Effector memory CD4-positive, alpha-beta T cell (primary cell): ENCODE results near the gene RAN.
"Not testable (repeated sequence)": the region's sequence is repeated elsewhere in the genome, so short reads cannot be mapped to it uniquely, and the experiment has no call there.

Source experiments
- DNase-seq, 3 donors: peaks; one replicate each; pipeline ENCODE4 v3.0.0-alpha.2; 2020
- H3K27ac ChIP-seq: 2 replicates; pipeline ENCODE4 v1.7.0; 2013; ENCODE audit warnings: mild to moderate bottlenecking, low read length, moderate library complexity; ENCODE audit not compliant: insufficient read depth, poor library complexity, severe bottlenecking
- H3K27me3 ChIP-seq: replicated peaks from 2 replicates; pipeline ENCODE4 v1.7.0; 2013; ENCODE audit warnings: mild to moderate bottlenecking, low read length; ENCODE audit not compliant: insufficient read depth, control insufficient read depth, poor library complexity, severe bottlenecking
- H3K36me3 ChIP-seq: 2 replicates; pipeline ENCODE4 v1.7.0; 2013; ENCODE audit warnings: mild to moderate bottlenecking, low read length, moderate library complexity; ENCODE audit not compliant: control insufficient read depth, insufficient read depth
- H3K4me1 ChIP-seq: 2 replicates; pipeline ENCODE4 v1.7.0; 2013; ENCODE audit warnings: low read length, mild to moderate bottlenecking; ENCODE audit not compliant: control insufficient read depth, insufficient read depth, poor library complexity, severe bottlenecking
- H3K4me3 ChIP-seq: 2 replicates; pipeline ENCODE4 v1.7.0; 2013; ENCODE audit warnings: low read length, low read depth, mild to moderate bottlenecking; ENCODE audit not compliant: insufficient read depth, poor library complexity, severe bottlenecking
- H3K9me3 ChIP-seq: 2 replicates; pipeline ENCODE4 v1.7.0; 2013; ENCODE audit warnings: mild to moderate bottlenecking, low read length, moderate library complexity; ENCODE audit not compliant: control insufficient read depth

RAN gene

GRCh38 chr12:130868412-130868811, 3.5 kb upstream of the RAN start:
- H3K4me1 ChIP-seq = peaks cover 32% of the 10 kb centered on the region
- H3K4me3 ChIP-seq = no peak overlapping the region
- DNase-seq = no peak
- H3K36me3 ChIP-seq = no peaks in the 10 kb centered on the region
- no peaks in the 10 kb centered on the region for H3K27me3 ChIP-seq
- H3K27ac ChIP-seq = peak overlapping the region; percentile 51
- no peaks in the 10 kb centered on the region for H3K9me3 ChIP-seq

- Histone ChIP-seq H3K27me3 (no peaks in the 10 kb centered on the region), H3K4me1 (peaks cover 40% of the 10 kb centered on the region), H3K9me3 (no peaks in the 10 kb centered on the region), H3K36me3 (peaks cover 18% of the 10 kb centered on the region), H3K4me3 (no peak overlapping the region), H3K27ac (peak overlapping the region; percentile 72)
- peak; percentile 43 to 60 (median 44) for DNase-seq
Measured at GRCh38 chr12:130870442-130871285, 1.2 kb upstream of the RAN start.

- no peaks in the 10 kb centered on the region for H3K27me3 ChIP-seq
- H3K27ac ChIP-seq = peak overlapping the region; percentile 78
- H3K4me1 ChIP-seq = peaks cover 39% of the 10 kb centered on the region
- H3K36me3 ChIP-seq = peaks cover 30% of the 10 kb centered on the region
- DNase-seq = peak; percentile 25 to 37 (median 25)
- H3K4me3 ChIP-seq = peak overlapping the region; percentile 60
- no peaks in the 10 kb centered on the region for H3K9me3 ChIP-seq
Measured at GRCh38 chr12:130872179-130873096, 572 bp downstream of the RAN start.

GRCh38 chr12:130873106-130873795, 1.4 kb downstream of the RAN start:
- peak overlapping the region; percentile 78 for H3K27ac ChIP-seq
- peak overlapping the region; percentile 60 for H3K4me3 ChIP-seq
- DNase-seq = no peak
- peaks cover 30% of the 10 kb centered on the region for H3K36me3 ChIP-seq
- peaks cover 32% of the 10 kb centered on the region for H3K4me1 ChIP-seq
- no peaks in the 10 kb centered on the region for H3K9me3 ChIP-seq
- no peaks in the 10 kb centered on the region for H3K27me3 ChIP-seq

GRCh38 chr12:130873825-130874224, 2.0 kb downstream of the RAN start:
- peaks cover 30% of the 10 kb centered on the region for H3K36me3 ChIP-seq

GRCh38 chr12:130874696-130875095, 2.8 kb downstream of the RAN start:
- no peak overlapping the region for H3K27ac ChIP-seq
- peaks cover 30% of the 10 kb centered on the region for H3K36me3 ChIP-seq
- no peak overlapping the region for H3K4me3 ChIP-seq
- no peaks in the 10 kb centered on the region for H3K27me3 ChIP-seq
- H3K4me1 ChIP-seq = peaks cover 23% of the 10 kb centered on the region
- no peak for DNase-seq
- H3K9me3 ChIP-seq = no peaks in the 10 kb centered on the region

More at GRCh38 chr12:130873825-130874224, 2.0 kb downstream of the RAN start:
- H3K27ac ChIP-seq = no peak overlapping the region
- H3K4me1 ChIP-seq = peaks cover 27% of the 10 kb centered on the region
- no peaks in the 10 kb centered on the region for H3K27me3 ChIP-seq
- H3K4me3 ChIP-seq = no peak overlapping the region
- no peak for DNase-seq
- no peaks in the 10 kb centered on the region for H3K9me3 ChIP-seq

GRCh38 chr12:130875193-130875592, 3.3 kb downstream of the RAN start:
- H3K4me1 ChIP-seq = peaks cover 26% of the 10 kb centered on the region
- no peak overlapping the region for H3K4me3 ChIP-seq
- no peaks in the 10 kb centered on the region for H3K9me3 ChIP-seq
- no peaks in the 10 kb centered on the region for H3K27me3 ChIP-seq
- DNase-seq = no peak
- H3K27ac ChIP-seq = no peak overlapping the region
- H3K36me3 ChIP-seq = peaks cover 30% of the 10 kb centered on the region

- not testable (repeated sequence) for H3K4me3 ChIP-seq, H3K27me3 ChIP-seq, DNase-seq, H3K9me3 ChIP-seq, H3K27ac ChIP-seq
- Histone ChIP-seq H3K4me1 (peaks cover 23% of the 10 kb centered on the region), H3K36me3 (peaks cover 30% of the 10 kb centered on the region)
Measured at GRCh38 chr12:130875708-130876107, 3.8 kb downstream of the RAN start.

GRCh38 chr12:130876297-130876696, 4.4 kb downstream of the RAN start:
- DNase-seq = no peak
- Histone ChIP-seq H3K4me3 (no peak overlapping the region), H3K27ac (no peak overlapping the region), H3K4me1 (peaks cover 20% of the 10 kb centered on the region), H3K27me3 (no peaks in the 10 kb centered on the region), H3K36me3 (peaks cover 30% of the 10 kb centered on the region), H3K9me3 (no peaks in the 10 kb centered on the region)
